IPS-20b (cell line): ENCODE results near the gene POLR3K.

Source experiments
- H3K27ac ChIP-seq: one replicate; pipeline ENCODE4 v1.5.1; 2013; ENCODE audit warnings: low read length
- H3K27me3 ChIP-seq: 2 replicates; pipeline ENCODE4 v1.6.1; 2013; ENCODE audit warnings: mild to moderate bottlenecking, low read length, inconsistent platforms; ENCODE audit not compliant: insufficient read depth
- H3K36me3 ChIP-seq: 2 replicates; pipeline ENCODE4 v1.6.1; 2013; ENCODE audit warnings: low read depth, mild to moderate bottlenecking, inconsistent platforms, low read length, moderate library complexity; ENCODE audit not compliant: insufficient read depth
- H3K4me1 ChIP-seq: 2 replicates; pipeline ENCODE4 v1.6.1; 2013; ENCODE audit warnings: mild to moderate bottlenecking, control low read depth, inconsistent platforms, low read length, moderate library complexity; ENCODE audit not compliant: insufficient read depth
- H3K4me3 ChIP-seq: 2 replicates; pipeline ENCODE4 v1.5.1; 2013; ENCODE audit warnings: mild to moderate bottlenecking, low read length, inconsistent platforms
- H3K9ac ChIP-seq: 2 replicates; pipeline ENCODE4 v1.6.1; 2013; ENCODE audit warnings: low read depth, mild to moderate bottlenecking, inconsistent platforms, low read length, moderate library complexity
- H3K9me3 ChIP-seq: 2 replicates; pipeline ENCODE4 v1.6.1; 2013; ENCODE audit warnings: mild to moderate bottlenecking, low read depth, low read length, inconsistent platforms; ENCODE audit not compliant: insufficient read depth

The POLR3K gene

GRCh38 chr16:9903-10665 lies 43.3 kb downstream of the POLR3K start:
- no peaks in the 10 kb centered on the region for H3K36me3 ChIP-seq
- no peaks in the 10 kb centered on the region for H3K4me1 ChIP-seq
- H3K4me3 ChIP-seq = no peak overlapping the region
- H3K9me3 ChIP-seq = no peaks in the 10 kb centered on the region
- no peak overlapping the region for H3K9ac ChIP-seq
- H3K27ac ChIP-seq = no peak overlapping the region
- no peaks in the 10 kb centered on the region for H3K27me3 ChIP-seq
